K562 (cell line): ENCODE measurements around the gene KCTD19. TPM values are rescaled to one million over a fixed set of nuclear protein-coding genes. Genes with fewer than 3 reads are reported as not detected.

ENCODE experiments used
- ATAC-seq: fragments of 200-7000 bp; cut with Tn5 transposase; 3 replicates; pipeline ENCODE4 v1.9.1; 2020; ENCODE audit warnings: moderate library complexity
- BruUV-seq: library from RNA; stranded (reverse); fragments of 400-500 nt; replicated peaks from 2 replicates; lab custom pipeline; 2021; lab: Mats Ljungman, UMichigan
- CTCF ChIA-PET: fragments of 300-600 bp; formaldehyde crosslinking; extraction: SDS; loops from one replicate; lab custom pipeline; 2021; ENCODE audit warnings: low intra/inter-chr PET ratio; lab: Yijun Ruan, JAX
- POLR2A ChIA-PET: fragments of 300-600, 350-650 bp; sonication (Branson Sonifier 250); formaldehyde crosslinking; extraction: SDS; loops from one replicate; lab custom pipeline; 2021; ENCODE audit warnings: antibody characterized with exemption, inconsistent platforms; lab: Yijun Ruan, JAX
- DNase-seq, 4 experiments: peaks; one replicate each; pipeline versions ENCODE4 v3.0.0 to v3.0.0-alpha.2; 2011 to 2018; ENCODE audit warnings: low spot score in 3 of 4, mixed read lengths in 3 of 4; ENCODE audit errors: extremely low read depth in 1 of 4
- FAIRE-seq: peaks from 2 replicates; lab custom pipeline; 2011; peaks lifted over from hg19 to GRCh38; lab: Jason Lieb, UNC
- H2AFZ ChIP-seq: 2 replicates; pipeline ENCODE4 v1.6.0; 2011; ENCODE audit warnings: low read depth, low read length, control low read depth, inconsistent platforms
- H3K27ac ChIP-seq: fragments of 200-600 bp; 3 replicates; pipeline ENCODE4 v1.8.0; 2011; ENCODE audit warnings: low read depth, mild to moderate bottlenecking, control low read depth, inconsistent platforms, low read length, moderate library complexity, mixed read lengths; ENCODE audit errors: extremely low read depth
- H3K27me3 ChIP-seq, 2 experiments: fragments of 300-600 bp in 1 of 2; 2 replicates in 1 of 2; 3 replicates in 1 of 2; pipeline versions ENCODE4 v1.6.0 to v1.8.0; 2011; ENCODE audit warnings: inconsistent platforms in 2 of 2, low read length in 2 of 2, mild to moderate bottlenecking in 1 of 2, mixed read lengths in 1 of 2, moderate library complexity in 1 of 2; ENCODE audit not compliant: control insufficient read depth in 2 of 2, insufficient read depth in 2 of 2
- H3K36me3 ChIP-seq: fragments of 300-600 bp; 3 replicates; pipeline ENCODE4 v1.8.0; 2011; ENCODE audit warnings: mild to moderate bottlenecking, low read length, inconsistent platforms; ENCODE audit not compliant: control insufficient read depth, insufficient read depth
- H3K4me1 ChIP-seq, 2 experiments: fragments of 200-600 bp in 1 of 2; replicated peaks in 1 of 2; 2 replicates in 1 of 2; 3 replicates in 1 of 2; pipeline versions ENCODE4 v1.5.1 to v1.8.0; 2011; ENCODE audit warnings: inconsistent platforms in 2 of 2, low read length in 2 of 2, mild to moderate bottlenecking in 1 of 2, mixed read lengths in 1 of 2, moderate library complexity in 1 of 2; ENCODE audit not compliant: control insufficient read depth in 2 of 2, insufficient read depth in 2 of 2
- H3K4me2 ChIP-seq: 2 replicates; pipeline ENCODE4 v1.6.1; 2011; ENCODE audit warnings: low read length, control low read depth, inconsistent platforms, mixed read lengths; ENCODE audit not compliant: insufficient read depth
- H3K4me3 ChIP-seq: fragments of 200-600 bp; sonication (generic), shearing (Covaris generic); 2 replicates; pipeline ENCODE4 v1.5.1; 2016; ENCODE audit warnings: control low read depth, inconsistent platforms
- H3K79me2 ChIP-seq: fragments of 200-600 bp; 3 replicates; pipeline ENCODE4 v1.8.0; 2011; ENCODE audit warnings: low read length, inconsistent platforms; ENCODE audit not compliant: control insufficient read depth, insufficient read depth
- H3K9ac ChIP-seq, 2 experiments: 2 replicates each; pipeline versions ENCODE4 v1.6.0 to v1.6.1; 2011; ENCODE audit warnings: low read depth in 2 of 2, low read length in 2 of 2, control low read depth in 1 of 2, inconsistent platforms in 1 of 2, mild to moderate bottlenecking in 1 of 2, mixed read lengths in 1 of 2; ENCODE audit not compliant: insufficient read depth in 1 of 2
- H3K9me1 ChIP-seq: one replicate; pipeline ENCODE4 v1.6.0; 2011; ENCODE audit warnings: inconsistent platforms, mild to moderate bottlenecking, low read length, moderate library complexity; ENCODE audit not compliant: control insufficient read depth, insufficient read depth
- H3K9me3 ChIP-seq: replicated peaks from 2 replicates; pipeline ENCODE4 v1.5.1; 2011; ENCODE audit warnings: low read depth, low read length, inconsistent platforms; ENCODE audit not compliant: control insufficient read depth, insufficient read depth
- H4K20me1 ChIP-seq: replicated peaks from 2 replicates; pipeline ENCODE4 v1.6.1; 2011; ENCODE audit warnings: low read length, inconsistent platforms, mixed read lengths; ENCODE audit not compliant: control insufficient read depth, insufficient read depth
- ATF3 ChIP-seq, 2 experiments: fragments of 450-650 bp in 1 of 2; sonication (generic) in 1 of 2; formaldehyde crosslinking in 1 of 2; IDR thresholded peaks in 1 of 2; conservative IDR thresholded peaks in 1 of 2; 2 replicates each; pipeline versions ENCODE4 v1.6.1 to v1.8.1; 2016 to 2023; ENCODE audit warnings: mild to moderate bottlenecking in 2 of 2, moderate library complexity in 2 of 2, inconsistent platforms in 1 of 2, missing genetic modification reagents in 1 of 2
- BRCA1 ChIP-seq, 2 experiments: fragments of 450-650 bp in 1 of 2; sonication (generic) in 1 of 2; formaldehyde crosslinking in 1 of 2; IDR thresholded peaks; 2 replicates each; pipeline versions ENCODE4 v1.5.0 to v1.6.1; 2017 to 2020; ENCODE audit warnings: mild to moderate bottlenecking in 1 of 2, missing genetic modification reagents in 1 of 2
- CCNT2 ChIP-seq: IDR thresholded peaks from 2 replicates; pipeline ENCODE4 v1.6.1; 2011; ENCODE audit warnings: borderline replicate concordance, low read depth, mild to moderate bottlenecking, moderate library complexity, mixed read lengths, low read length; ENCODE audit not compliant: insufficient read length; ENCODE audit errors: extremely low read depth
- CTCFL ChIP-seq: IDR thresholded peaks from 2 replicates; pipeline ENCODE4 v1.6.1; 2011; ENCODE audit warnings: borderline replicate concordance, low read depth, mild to moderate bottlenecking, moderate library complexity, low read length; ENCODE audit not compliant: insufficient read depth, poor library complexity, severe bottlenecking
- EGR1 ChIP-seq: fragments of 450-650 bp; conservative IDR thresholded peaks from 2 replicates; pipeline ENCODE4 v1.6.1; 2017; ENCODE audit warnings: mild to moderate bottlenecking
- HDAC2 ChIP-seq: fragments of 450-650 bp; IDR thresholded peaks from 2 replicates; pipeline ENCODE4 v1.6.1; 2016; ENCODE audit warnings: mild to moderate bottlenecking
- KLF1 ChIP-seq: fragments of 450-650 bp; IDR thresholded peaks from 2 replicates; pipeline ENCODE4 v1.6.1; 2016; ENCODE audit warnings: missing genetic modification characterization, missing compliant biosample characterization
- MTF1 ChIP-seq: fragments of 250-450 bp; sonication (Bioruptor Pico); IDR thresholded peaks from 2 replicates; pipeline ENCODE4 v1.9.0; 2021; ENCODE audit warnings: moderate library complexity, mild to moderate bottlenecking, inconsistent platforms, borderline replicate concordance
- ZNF707 ChIP-seq: fragments of 250-450 bp; sonication (Bioruptor Pico); conservative IDR thresholded peaks from 2 replicates; pipeline ENCODE4 v1.8.0; 2022; ENCODE audit warnings: inconsistent platforms, mild to moderate bottlenecking, moderate library complexity
- WGBS: fragments of 100-300 bp; shearing (Covaris generic); methylation state at CpG from one replicate; pipeline ENCODE4 v1.1.6; 2016; ENCODE audit warnings: low coverage, mixed read lengths; ENCODE audit not compliant: insufficient coverage; ENCODE audit errors: missing lambda C conversion rate; 5-methylcytosine and 5-hydroxymethylcytosine counted together
- in situ Hi-C: fragments of 300-500 bp; cut with MboI; formaldehyde crosslinking; loops from 4 replicates; pipeline ENCODE4 v1.15.0; 2018; ENCODE audit warnings: inconsistent platforms, mixed read lengths
- intact Hi-C: fragments of 100-400 bp; cut with micrococcal nuclease; formaldehyde crosslinking; loops from 2 replicates; pipeline ENCODE4 v1.14.2; 2022
- polyA plus RNA-seq, 8 experiments: library from polyadenylated mRNA; depleted of rRNA in 4 of 8; stranded (reverse) in 5 of 8; unstranded in 3 of 8; fragments of >200 nt; fragmentation: Nextera tagmentation in 2 of 8; fragmentation: Illumina TruSeq in 1 of 8; extraction: Ambion mirVana in 2 of 8; extraction: Trizol in 1 of 8; gene quantifications; 2 replicates each; pipeline versions ENCODE4 v1.2.1 to v1.2.3, GENCODE V29; 2011 to 2014; ENCODE audit warnings: inconsistent platforms in 1 of 8, missing spikeins in 1 of 8
- total RNA-seq, 7 experiments: library from RNA; depleted of rRNA in 6 of 7; stranded (reverse); fragments of >200 nt in 6 of 7; fragmentation: Illumina TruSeq in 2 of 7; extraction: Trizol in 2 of 7; gene quantifications; 2 replicates each; pipeline versions ENCODE4 v1.2.1 to v1.2.3, GENCODE V29; 2011 to 2021; ENCODE audit warnings: low replicate concordance in 1 of 7
- TF ChIP-seq, protein P1 (sequence below): fragments of 450-650 bp; IDR thresholded peaks from 2 replicates; pipeline ENCODE4 v1.6.1; 2017; ENCODE audit warnings: antibody characterized with exemption
- TF ChIP-seq, protein P2 (sequence below): fragments of 250-450 bp; sonication (Bioruptor Pico); IDR thresholded peaks from 2 replicates; pipeline ENCODE4 v1.9.0; 2021; ENCODE audit warnings: mild to moderate bottlenecking, inconsistent platforms

The KCTD19 gene
- total and polyA plus RNA-seq, 9 of the 15 experiments (the other 6 are each of a cell fraction or from before 2014, with no cell fraction given) = 0.03 to 0.91 (median 0.22) TPM; not detected in 2

DNA sequence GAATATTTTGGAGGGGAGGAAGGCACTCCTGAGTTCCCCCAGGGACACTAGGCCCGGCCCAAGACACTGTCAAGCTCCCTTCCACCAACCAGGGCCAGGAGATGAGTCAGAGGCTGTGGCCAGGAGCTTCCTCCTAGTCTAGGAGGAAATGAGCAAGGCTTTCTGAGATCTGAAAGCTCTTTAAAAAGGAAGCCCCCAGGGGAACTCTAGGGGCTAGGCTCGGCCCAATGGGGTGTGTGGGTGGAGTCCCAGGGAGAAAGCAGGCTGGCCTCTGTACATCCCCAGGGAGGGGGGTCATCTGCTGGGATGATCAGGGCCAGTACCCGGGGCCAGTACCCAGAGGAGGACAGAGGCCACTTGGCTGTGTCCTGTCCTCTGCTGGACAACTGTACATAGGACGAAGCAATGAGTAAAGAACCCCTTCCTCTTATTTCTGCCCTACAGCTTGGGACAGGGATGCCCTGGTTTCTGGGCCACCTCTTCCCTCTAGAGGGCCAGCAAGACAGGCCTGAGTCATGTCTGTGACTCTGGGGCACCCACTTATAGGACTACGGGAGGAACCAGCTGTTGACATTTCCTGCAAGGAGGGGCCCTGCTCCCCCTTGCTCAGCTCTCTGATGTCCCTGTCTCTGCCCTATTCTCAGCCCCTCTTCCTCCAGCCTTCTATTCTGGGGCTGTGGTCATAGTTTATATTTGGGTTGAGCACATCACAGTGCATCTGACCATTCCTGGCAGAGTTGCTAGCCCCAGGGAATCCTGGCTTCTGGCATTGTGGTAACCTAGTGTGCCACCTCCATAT lies 82.0 kb downstream of the KCTD19 start:
- peak overlapping the region; percentile 68 for H3K27ac ChIP-seq
- H3K4me1 ChIP-seq = peaks cover 70 to 85% of the 10 kb centered on the region in 2 experiments
- H3K36me3 ChIP-seq = peaks cover 35% of the 10 kb centered on the region; the same call in 2 of the 3 replicates
- H3K4me2 ChIP-seq = peak overlapping the region; percentile 91
- no peaks in the 10 kb centered on the region for H3K9me3 ChIP-seq
- no peaks in the 10 kb centered on the region for H3K9me1 ChIP-seq
- H3K79me2 ChIP-seq = peaks cover 75% of the 10 kb centered on the region
- H3K9ac ChIP-seq = peak overlapping the region; percentile 79 to 96
- peak overlapping the region; percentile 88; the same call in 1 of the 2 replicates for H3K4me3 ChIP-seq
- DNase-seq (peak in 3 of 4 experiments; percentile 28 to 82 (median 73)), ATAC-seq (peak; percentile 2), FAIRE-seq (peak; percentile 83)
- no peaks in the 10 kb centered on the region for H3K27me3 ChIP-seq
- CTCF ChIA-PET = no interaction called here
- no peaks in the 10 kb centered on the region for H4K20me1 ChIP-seq
- intact Hi-C loops = loop anchor here (5.0 to 10.0 kb wide), 2 partner anchors 270 to 292 kb away; no protein-coding TSS in a partner anchor
- in situ Hi-C loops = no loop called here
- BruUV-seq = no TSS peak
- POLR2A ChIA-PET = interaction anchor here (0.5 to 2.3 kb wide), 7 partner anchors 9 to 132 kb away, joined by 3 to 14 read pairs (median 6); partner anchors contain the start of gene ELMO3
- H2AFZ ChIP-seq = no peak overlapping the region
- WGBS = 25% methylated on average over 5 of the region's 5 CpGs
- TF ChIP-seq CTCFL (peak; percentile 58), MTF1 (CRISPR knock-in tag) (no peak), HDAC2 (0 out of 2 replicates have a peak, but pooled peaks have one; percentile 33), ZNF707 (CRISPR knock-in tag) (no peak), CCNT2 (no peak), BRCA1 (IDR thresholded peaks at IDR 0.05) (no peak), BRCA1 (CRISPR knock-in tag; IDR thresholded peaks at IDR 0.05) (no peak), EGR1 (peak; percentile 72), ATF3 (IDR thresholded peaks at IDR 0.05) (peak; percentile 80), ATF3 (CRISPR knock-in tag; conservative IDR thresholded peaks at IDR 0.05) (no peak), KLF1 (tag) (no peak)
- TF ChIP-seq, protein P1, sequence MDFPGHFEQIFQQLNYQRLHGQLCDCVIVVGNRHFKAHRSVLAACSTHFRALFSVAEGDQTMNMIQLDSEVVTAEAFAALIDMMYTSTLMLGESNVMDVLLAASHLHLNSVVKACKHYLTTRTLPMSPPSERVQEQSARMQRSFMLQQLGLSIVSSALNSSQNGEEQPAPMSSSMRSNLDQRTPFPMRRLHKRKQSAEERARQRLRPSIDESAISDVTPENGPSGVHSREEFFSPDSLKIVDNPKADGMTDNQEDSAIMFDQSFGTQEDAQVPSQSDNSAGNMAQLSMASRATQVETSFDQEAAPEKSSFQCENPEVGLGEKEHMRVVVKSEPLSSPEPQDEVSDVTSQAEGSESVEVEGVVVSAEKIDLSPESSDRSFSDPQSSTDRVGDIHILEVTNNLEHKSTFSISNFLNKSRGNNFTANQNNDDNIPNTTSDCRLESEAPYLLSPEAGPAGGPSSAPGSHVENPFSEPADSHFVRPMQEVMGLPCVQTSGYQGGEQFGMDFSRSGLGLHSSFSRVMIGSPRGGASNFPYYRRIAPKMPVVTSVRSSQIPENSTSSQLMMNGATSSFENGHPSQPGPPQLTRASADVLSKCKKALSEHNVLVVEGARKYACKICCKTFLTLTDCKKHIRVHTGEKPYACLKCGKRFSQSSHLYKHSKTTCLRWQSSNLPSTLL = no peak
- TF ChIP-seq, protein P2, sequence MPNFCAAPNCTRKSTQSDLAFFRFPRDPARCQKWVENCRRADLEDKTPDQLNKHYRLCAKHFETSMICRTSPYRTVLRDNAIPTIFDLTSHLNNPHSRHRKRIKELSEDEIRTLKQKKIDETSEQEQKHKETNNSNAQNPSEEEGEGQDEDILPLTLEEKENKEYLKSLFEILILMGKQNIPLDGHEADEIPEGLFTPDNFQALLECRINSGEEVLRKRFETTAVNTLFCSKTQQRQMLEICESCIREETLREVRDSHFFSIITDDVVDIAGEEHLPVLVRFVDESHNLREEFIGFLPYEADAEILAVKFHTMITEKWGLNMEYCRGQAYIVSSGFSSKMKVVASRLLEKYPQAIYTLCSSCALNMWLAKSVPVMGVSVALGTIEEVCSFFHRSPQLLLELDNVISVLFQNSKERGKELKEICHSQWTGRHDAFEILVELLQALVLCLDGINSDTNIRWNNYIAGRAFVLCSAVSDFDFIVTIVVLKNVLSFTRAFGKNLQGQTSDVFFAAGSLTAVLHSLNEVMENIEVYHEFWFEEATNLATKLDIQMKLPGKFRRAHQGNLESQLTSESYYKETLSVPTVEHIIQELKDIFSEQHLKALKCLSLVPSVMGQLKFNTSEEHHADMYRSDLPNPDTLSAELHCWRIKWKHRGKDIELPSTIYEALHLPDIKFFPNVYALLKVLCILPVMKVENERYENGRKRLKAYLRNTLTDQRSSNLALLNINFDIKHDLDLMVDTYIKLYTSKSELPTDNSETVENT (CRISPR knock-in tag) = no peak
